GM10248 (cell line): Measurements from ENCODE around the gene ATP6V1G2.
A peak's percentile ranks its signal among the peaks of the same experiment; 100 is the strongest.
"Not testable (repeated sequence)": the region's sequence is repeated elsewhere in the genome, so short reads cannot be mapped to it uniquely, and the experiment has no call there.

Experiments
- CTCF ChIA-PET: fragments of 300-600 bp; sonication (Branson Sonifier 250); formaldehyde crosslinking; extraction: SDS; loops from one replicate; lab custom pipeline; 2021; ENCODE audit warnings: antibody characterized with exemption; lab: Yijun Ruan, JAX
- POLR2A ChIA-PET: fragments of 350-650 bp; sonication (Branson Sonifier 250); formaldehyde crosslinking; extraction: SDS; loops from one replicate; lab custom pipeline; 2020; ENCODE audit warnings: antibody characterized with exemption; lab: Yijun Ruan, JAX
- DNase-seq: peaks from one replicate; pipeline ENCODE4 v3.0.0; 2012; ENCODE audit errors: extremely low spot score
- CTCF ChIP-seq: IDR thresholded peaks from 2 replicates; pipeline ENCODE4 v1.5.1; 2012; ENCODE audit warnings: mild to moderate bottlenecking, low read depth; ENCODE audit errors: extremely low read depth, missing control alignments, control extremely low read depth

The ATP6V1G2 gene

GRCh38 chr6:31546339-31546957 lies at the start of gene ATP6V1G2:
Gene ATP6V1G2, minus strand, starts transcription at chr6:31546608. Its CDS starts 49 bp downstream, at chr6:31546559.
- ChIA-PET CTCF (interaction anchor here (0.8 to 54.8 kb wide), 20 partner anchors 11 to 405 kb away, joined by 3 to 2725 read pairs (median 4); partner anchors contain the start of genes AIF1, BAG6, GPANK1 and LST1), POLR2A (interaction anchor here (1.0 to 7.3 kb wide), 4 partner anchors 31 to 316 kb away, joined by 3 to 86 read pairs (median 6); partner anchors contain the start of genes HSPA1B, NCR3, NEU1 and TNF)
- peak; percentile 68 for DNase-seq
- TF ChIP-seq CTCF, result peak; percentile 96

- TF ChIP-seq CTCF, result no peak
- DNase-seq, result no peak
- CTCF ChIA-PET, result interaction anchor here (0.9 to 39.5 kb wide), 6 partner anchors 9 to 99 kb away, joined by 3 to 2725 read pairs (median 4); partner anchors contain the start of genes ATP6V1G2, DDX39B, LST1 and LTA
- POLR2A ChIA-PET, result interaction anchor here (0.7 to 4.3 kb wide), 9 partner anchors 11 to 130 kb away, joined by 3 to 66 read pairs (median 5); partner anchors contain the start of genes ATP6V1G2, BAG6, DDX39B and GPANK1
These were observed 46.0 kb upstream of the ATP6V1G2 start for GRCh38 chr6:31592396-31592771.

- CTCF ChIA-PET, result interaction anchor here (39.5 to 54.8 kb wide), 2 partner anchors 1 to 26 kb away, joined by 2725 read pairs; partner anchors contain the start of genes ATP6V1G2, DDX39B, LST1 and LTA
- DNase-seq, result not testable (repeated sequence)
- POLR2A ChIA-PET, result interaction anchor here (1.7 kb wide), 1 partner anchor 15 kb away, joined by 5 read pairs; the partner anchor contains the start of gene TNF
These were observed 44.3 kb upstream of the ATP6V1G2 start for GRCh38 chr6:31590691-31591090.

GRCh38 chr6:31588871-31589650 lies 42.7 kb upstream of the ATP6V1G2 start:
- TF ChIP-seq CTCF, result no peak
- POLR2A ChIA-PET, result interaction anchor here (0.5 to 1.7 kb wide), 2 partner anchors 14 kb away, joined by 3 to 5 read pairs; partner anchors contain the start of gene TNF
- CTCF ChIA-PET, result interaction anchor here (39.5 to 54.8 kb wide), 2 partner anchors 3 to 24 kb away, joined by 2725 read pairs; partner anchors contain the start of genes ATP6V1G2, DDX39B, LST1 and LTA
- DNase-seq, result no peak

GRCh38 chr6:31587791-31588777 lies 41.7 kb upstream of the ATP6V1G2 start:
- no peak for DNase-seq
- TF ChIP-seq CTCF, result no peak
- POLR2A ChIA-PET, result interaction anchor here (0.5 to 3.0 kb wide), 4 partner anchors 9 to 32 kb away, joined by 3 to 41 read pairs (median 3); partner anchors contain the start of gene TNF
- CTCF ChIA-PET, result interaction anchor here (1.6 to 54.8 kb wide), 3 partner anchors 4 to 52 kb away, joined by 3 to 2725 read pairs (median 2725); partner anchors contain the start of genes ATP6V1G2, DDX39B, LST1 and LTA

- TF ChIP-seq CTCF, result no peak
- ChIA-PET CTCF (interaction anchor here (1.6 to 54.8 kb wide), 4 partner anchors 5 to 93 kb away, joined by 3 to 2725 read pairs (median 1368); partner anchors contain the start of genes ATP6V1G2, DDX39B, LST1 and LTA), POLR2A (interaction anchor here (0.8 to 3.0 kb wide), 3 partner anchors 11 to 45 kb away, joined by 3 to 41 read pairs (median 3); partner anchors contain the start of genes DDX39B and TNF)
- DNase-seq, result no peak
These were observed 40.3 kb upstream of the ATP6V1G2 start for GRCh38 chr6:31586599-31587281.
